Skin epidermis (tissue), 12 donors: ENCODE data around the gene SPSB2.
A peak's percentile ranks its signal among the peaks of the same experiment; 100 is the strongest.
"Not testable (repeated sequence)": the region's sequence is repeated elsewhere in the genome, so short reads cannot be mapped to it uniquely, and the experiment has no call there.

Experiments used
- H3K27ac ChIP-seq, 21 experiments: fragments of 200-600 bp; sonication (generic) in 11 of 21; one replicate each; pipeline ENCODE4 v1.5.0; 2020; ENCODE audit warnings: mild to moderate bottlenecking in 3 of 21, inconsistent platforms in 2 of 21, moderate library complexity in 2 of 21
- H3K4me3 ChIP-seq, 7 experiments: fragments of 200-600 bp; sonication (generic) in 2 of 7; one replicate each; pipeline ENCODE4 v1.5.0; 2020; ENCODE audit warnings: inconsistent platforms in 2 of 7, mild to moderate bottlenecking in 2 of 7, moderate library complexity in 1 of 7

SPSB2 gene

GRCh38 chr12:6903722-6904121 is 30.6 kb upstream of the SPSB2 start:
- Histone ChIP-seq H3K4me3 (no peak overlapping the region), H3K27ac (peak overlapping the region in 3 of 21 experiments; percentile 84 to 88 (median 86))

- Histone ChIP-seq H3K27ac (no peak overlapping the region), H3K4me3 (no peak overlapping the region)
Measured at GRCh38 chr12:6902448-6902847, 29.3 kb upstream of the SPSB2 start.

- no peak overlapping the region for H3K4me3 ChIP-seq
- H3K27ac ChIP-seq, result peak overlapping the region in 3 of 21 experiments; percentile 8 to 39 (median 26)
Measured at GRCh38 chr12:6899837-6900519, 26.9 kb upstream of the SPSB2 start.

- Histone ChIP-seq H3K4me3 (no peak overlapping the region), H3K27ac (no peak overlapping the region)
Measured at GRCh38 chr12:6899427-6899826, 26.3 kb upstream of the SPSB2 start.

GRCh38 chr12:6896846-6897435 is 23.8 kb upstream of the SPSB2 start:
- H3K27ac ChIP-seq, result no peak overlapping the region
- H3K4me3 ChIP-seq, result no peak overlapping the region

- H3K4me3 ChIP-seq, result no peak overlapping the region
- H3K27ac ChIP-seq, result no peak overlapping the region
Measured at GRCh38 chr12:6894321-6894720, 21.2 kb upstream of the SPSB2 start.

GRCh38 chr12:6892683-6893082 is 19.6 kb upstream of the SPSB2 start:
- H3K27ac ChIP-seq, H3K4me3 ChIP-seq: not testable (repeated sequence)

- Histone ChIP-seq H3K27ac (peak overlapping the region; percentile 40 to 99 (median 89)), H3K4me3 (peak overlapping the region; percentile 28 to 44 (median 33))
Measured at GRCh38 chr12:6891646-6892001, 18.5 kb upstream of the SPSB2 start.

- Histone ChIP-seq H3K27ac (peak overlapping the region; percentile 40 to 99 (median 91)), H3K4me3 (peak overlapping the region; percentile 28 to 44 (median 33))
Measured at GRCh38 chr12:6890789-6891645, 17.9 kb upstream of the SPSB2 start.

GRCh38 chr12:6889775-6890573 is 16.9 kb upstream of the SPSB2 start:
- peak overlapping the region in 18 of 21 experiments; percentile 69 to 99 (median 90) for H3K27ac ChIP-seq
- H3K4me3 ChIP-seq, result peak overlapping the region in 1 of 7 experiments; percentile 41

- H3K4me3 ChIP-seq, result not testable (repeated sequence)
- peak overlapping the region in 1 of 21 experiments; percentile 5 for H3K27ac ChIP-seq
Measured at GRCh38 chr12:6888794-6889193, 15.7 kb upstream of the SPSB2 start.

- Histone ChIP-seq H3K4me3 (no peak overlapping the region), H3K27ac (peak overlapping the region in 1 of 21 experiments; percentile 5)
Measured at GRCh38 chr12:6888360-6888759, 15.3 kb upstream of the SPSB2 start.

GRCh38 chr12:6887460-6887859 is 14.4 kb upstream of the SPSB2 start:
- Histone ChIP-seq H3K4me3 (no peak overlapping the region), H3K27ac (no peak overlapping the region)

- H3K4me3 ChIP-seq, H3K27ac ChIP-seq: not testable (repeated sequence)
Measured at GRCh38 chr12:6886206-6886999, 13.3 kb upstream of the SPSB2 start.

- Histone ChIP-seq H3K27ac (no peak overlapping the region), H3K4me3 (no peak overlapping the region)
Measured at GRCh38 chr12:6884539-6884938, 11.4 kb upstream of the SPSB2 start.

GRCh38 chr12:6883683-6884082 is 10.6 kb upstream of the SPSB2 start:
- Histone ChIP-seq H3K4me3 (no peak overlapping the region), H3K27ac (no peak overlapping the region)

- H3K4me3 ChIP-seq, result no peak overlapping the region
- H3K27ac ChIP-seq, result no peak overlapping the region
Measured at GRCh38 chr12:6883252-6883651, 10.1 kb upstream of the SPSB2 start.

- not testable (repeated sequence) for H3K27ac ChIP-seq
Measured at GRCh38 chr12:6879824-6880223, 6.7 kb upstream of the SPSB2 start.

GRCh38 chr12:6874015-6874368 is 889 bp upstream of the SPSB2 start:
- peak overlapping the region; percentile 57 to 85 (median 66) for H3K4me3 ChIP-seq
- peak overlapping the region in 19 of 21 experiments; percentile 40 to 95 (median 87) for H3K27ac ChIP-seq

More at GRCh38 chr12:6879824-6880223, 6.7 kb upstream of the SPSB2 start:
- H3K4me3 ChIP-seq, result not testable (repeated sequence)
